GM18517 (cell line): ENCODE data around the gene IER2.
"Not testable (repeated sequence)": the region's sequence is repeated elsewhere in the genome, so short reads cannot be mapped to it uniquely, and the experiment has no call there.

ENCODE experiments used
- ATAC-seq: cut with Tn5 transposase; IDR thresholded peaks from one replicate; pipeline ENCODE4 v1.9.1; 2021; ENCODE audit warnings: mild to moderate bottlenecking, moderate library complexity; ENCODE audit not compliant: unreplicated experiment

The IER2 gene

GRCh38 chr19:13138171-13138915 is 11.9 kb upstream of the IER2 start:
- no peak for ATAC-seq

- no peak for ATAC-seq
Measured at GRCh38 chr19:13138916-13139198, 11.4 kb upstream of the IER2 start.

GRCh38 chr19:13139633-13140311 is 10.4 kb upstream of the IER2 start:
- ATAC-seq = no peak

- no peak for ATAC-seq
Measured at GRCh38 chr19:13146763-13147563, 3.2 kb upstream of the IER2 start.

GRCh38 chr19:13149173-13149627 is 1.0 kb upstream of the IER2 start:
- not testable (repeated sequence) for ATAC-seq

- peak; percentile 3 for ATAC-seq
Measured at GRCh38 chr19:13149628-13150186, 504 bp upstream of the IER2 start.

- ATAC-seq = no peak
Measured at GRCh38 chr19:13150931-13151604, 857 bp downstream of the IER2 start.

- peak; percentile 36 for ATAC-seq
Measured at GRCh38 chr19:13151605-13152355, 1.6 kb downstream of the IER2 start.

- ATAC-seq = peak; percentile 3
Measured at GRCh38 chr19:13152356-13152973, 2.3 kb downstream of the IER2 start.

- ATAC-seq = peak; percentile 28
Measured at GRCh38 chr19:13152974-13153568, 2.9 kb downstream of the IER2 start.

GRCh38 chr19:13153569-13154240 is 3.5 kb downstream of the IER2 start:
- no peak for ATAC-seq

- no peak for ATAC-seq
Measured at GRCh38 chr19:13154241-13154778, 4.1 kb downstream of the IER2 start.

GRCh38 chr19:13154911-13155471 is 4.8 kb downstream of the IER2 start:
- no peak for ATAC-seq

GRCh38 chr19:13155472-13156359 is 5.5 kb downstream of the IER2 start:
- ATAC-seq = no peak

- no peak for ATAC-seq
Measured at GRCh38 chr19:13159713-13160112, 9.5 kb downstream of the IER2 start.

GRCh38 chr19:13160557-13160956 is 10.3 kb downstream of the IER2 start:
- ATAC-seq = no peak
